Activated CD4-positive, alpha-beta T cell treated with anti-CD3 and anti-CD28 coated beads, Interleukin-2, amount 50 U/mL, for 24 hours (primary cell): ENCODE results near the gene RASA3.

Experiments used
- DNase-seq, 2 donors: peaks; one replicate each; pipeline ENCODE4 v3.0.0-alpha.2; 2020; ENCODE audit warnings: low read depth in 1 of 2, low spot score in 1 of 2

Gene RASA3

GRCh38 chr13:113973218-113974164 is 158.9 kb downstream of the RASA3 start, which contains the start of gene C13orf46:
TSS of gene C13orf46 (minus strand) at chr13:113974076. CDS start at chr13:113973997, 79 bp downstream.
- no peak for DNase-seq

DNA sequence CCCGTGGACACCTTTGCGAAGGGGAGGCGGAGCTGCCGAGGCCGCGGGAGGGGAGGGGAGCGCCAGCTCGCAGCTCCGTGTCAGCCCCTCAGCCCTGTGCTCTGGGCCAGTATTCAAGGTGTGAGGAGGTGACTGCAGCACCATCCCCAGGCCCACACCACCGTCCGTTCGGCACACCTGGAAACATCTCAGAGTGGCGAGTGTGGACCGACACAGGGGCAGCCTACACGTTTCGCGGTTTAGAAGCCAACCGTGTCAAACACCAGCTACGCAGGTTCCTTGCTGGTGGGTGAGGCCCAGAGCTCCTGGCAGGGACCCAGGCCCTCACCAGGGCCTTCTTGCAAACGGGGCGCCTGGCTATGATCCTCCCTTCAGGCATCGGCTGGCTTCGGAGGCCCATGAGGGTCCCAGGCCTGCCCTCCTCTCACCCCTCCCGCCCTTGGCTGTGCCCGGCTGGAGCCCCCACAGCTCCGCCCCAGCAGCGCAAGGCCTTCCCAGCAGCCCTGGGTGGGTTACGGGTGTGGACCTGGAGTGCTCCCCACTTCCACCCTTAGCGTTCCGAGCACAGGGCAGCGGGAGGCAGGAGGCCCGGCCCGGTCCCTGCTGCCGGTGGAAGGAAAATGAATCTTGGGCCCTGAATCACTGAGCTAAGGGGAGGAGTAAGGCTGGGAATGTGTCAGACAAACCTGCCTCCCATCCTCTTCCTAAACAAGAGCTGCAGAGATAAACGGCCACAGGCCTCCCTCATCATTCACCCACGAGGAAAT is 159.8 kb downstream of the RASA3 start:
- DNase-seq, result no peak

DNA sequence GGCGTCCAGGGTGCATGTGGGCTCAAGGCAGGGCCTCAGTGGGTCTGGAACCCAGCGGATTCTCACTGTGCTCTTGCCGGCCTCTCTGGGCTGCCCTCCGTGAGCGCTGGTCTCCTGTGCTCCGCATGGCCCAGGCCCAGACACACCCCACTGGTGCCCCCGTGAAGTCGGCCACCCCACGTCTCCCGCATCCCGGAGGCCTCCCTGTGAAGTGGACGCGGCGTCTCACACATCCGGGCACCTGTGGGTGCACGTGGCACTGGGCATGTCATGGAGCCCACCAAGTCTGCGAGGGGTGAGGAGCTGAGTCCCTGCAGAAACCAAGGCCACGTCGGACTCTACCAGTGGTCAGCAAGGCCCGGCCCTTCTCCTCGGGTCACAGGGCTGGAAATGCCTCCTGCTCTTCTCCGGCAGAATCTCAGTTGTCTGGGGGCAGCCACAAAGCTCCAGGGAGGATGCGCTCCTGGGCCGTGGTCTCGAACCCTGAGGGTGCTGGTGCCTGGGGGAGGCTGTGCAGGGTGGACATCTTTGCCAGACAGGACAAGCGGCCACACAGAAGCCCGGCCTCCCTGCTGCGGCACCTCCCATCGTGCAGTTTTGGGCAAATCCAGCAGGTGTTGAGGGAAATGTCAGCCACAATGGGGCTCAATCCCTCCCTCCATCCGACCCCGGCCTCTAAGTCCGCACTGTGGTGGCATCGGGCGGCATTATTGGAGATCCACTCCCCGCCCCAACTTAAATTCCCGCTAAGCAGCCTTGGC is 160.8 kb downstream of the RASA3 start:
- no peak for DNase-seq

DNA sequence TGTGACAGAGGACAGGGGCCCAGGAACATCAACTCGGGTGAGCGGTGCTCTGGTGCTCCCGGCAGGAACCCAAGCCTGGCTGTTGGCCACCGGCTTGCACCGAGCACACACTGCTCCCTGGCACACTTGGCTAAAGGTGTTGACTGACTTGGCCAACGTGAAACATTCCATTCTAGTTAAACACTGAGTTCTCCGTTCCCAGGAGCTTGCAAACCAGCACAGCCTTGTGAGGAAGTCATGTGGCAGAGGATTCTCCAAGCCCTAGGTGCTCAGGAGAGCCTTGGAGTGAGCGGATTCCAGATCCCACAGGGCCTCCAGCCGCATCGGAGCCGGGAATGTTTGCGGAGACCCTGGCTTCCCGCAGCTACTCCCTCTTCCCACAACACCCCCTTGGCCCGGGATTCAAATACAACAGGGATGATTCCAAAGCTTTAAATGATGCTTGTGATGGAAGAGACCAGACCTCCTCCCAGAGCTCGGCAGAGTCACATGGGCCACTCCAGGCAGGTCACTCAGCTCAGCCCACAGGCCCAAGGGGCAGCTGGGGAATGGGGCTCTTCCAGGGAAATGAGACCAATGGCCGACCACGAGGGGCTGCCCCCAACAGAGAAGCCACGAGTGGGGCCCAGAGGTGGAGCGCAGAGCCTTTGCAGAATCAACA is 161.5 kb downstream of the RASA3 start:
- DNase-seq, result no peak

DNA sequence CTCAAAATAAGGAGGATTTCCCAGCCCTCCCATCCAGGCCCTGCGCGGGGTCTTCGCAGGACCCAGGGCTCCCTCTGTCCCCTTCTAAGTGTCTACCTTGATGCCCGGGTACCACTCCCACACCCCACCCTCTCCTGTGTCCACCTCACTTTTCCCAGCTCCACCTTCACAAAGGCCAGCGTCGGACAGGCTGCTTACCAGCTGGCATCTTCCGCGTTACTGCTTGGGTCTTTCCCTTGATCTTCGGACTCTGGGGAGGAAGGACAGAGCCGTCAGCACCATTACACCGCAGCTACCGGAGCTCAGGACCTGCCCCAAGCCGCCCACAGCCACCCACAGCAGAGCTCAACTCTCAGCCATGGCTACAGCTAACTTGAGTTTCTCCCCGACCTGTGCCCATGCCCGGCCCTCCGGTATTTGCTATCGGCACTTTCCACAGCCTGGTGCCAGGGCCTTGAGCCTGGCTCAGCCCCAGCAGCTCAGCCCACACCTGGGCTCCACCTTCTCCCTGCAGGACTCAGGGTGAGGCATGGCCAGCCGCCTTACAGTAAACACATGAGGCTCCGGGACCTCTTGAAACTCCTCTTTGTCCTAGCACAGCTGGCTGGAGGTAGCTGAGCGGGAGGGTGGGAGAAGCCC is 162.3 kb downstream of the RASA3 start:
- DNase-seq, result no peak

DNA sequence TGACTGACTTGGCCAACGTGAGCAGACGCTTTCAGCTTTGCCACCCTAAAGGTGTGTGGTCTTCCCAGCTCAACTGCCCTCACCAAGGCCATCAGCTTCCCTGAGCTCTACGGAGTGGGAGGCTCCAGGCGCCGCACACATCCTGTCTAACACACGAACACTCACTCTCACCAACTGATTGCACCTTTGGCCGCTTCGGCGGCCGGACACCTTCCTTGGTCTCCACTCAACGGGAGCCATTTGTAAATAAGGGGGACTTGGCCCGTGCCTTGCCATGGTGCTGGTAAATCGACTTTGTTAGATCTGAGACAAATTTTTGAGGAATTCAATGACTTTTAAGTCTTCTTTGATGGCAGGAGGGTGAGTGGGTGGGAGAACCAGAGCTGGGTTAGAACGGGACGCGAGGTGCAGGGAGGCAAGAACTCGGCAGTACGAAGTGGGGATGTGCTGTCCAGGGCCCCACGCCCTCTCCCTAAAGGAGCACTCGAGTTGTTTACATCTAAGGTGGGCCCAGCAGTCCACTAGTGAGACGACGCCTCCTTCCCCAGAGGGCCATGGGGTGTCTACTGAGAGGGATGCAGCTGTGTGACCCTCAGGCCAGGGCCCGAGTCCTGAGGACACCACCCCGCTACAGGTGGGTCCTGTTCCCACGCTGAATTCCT is 163.0 kb downstream of the RASA3 start:
- no peak for DNase-seq

DNA sequence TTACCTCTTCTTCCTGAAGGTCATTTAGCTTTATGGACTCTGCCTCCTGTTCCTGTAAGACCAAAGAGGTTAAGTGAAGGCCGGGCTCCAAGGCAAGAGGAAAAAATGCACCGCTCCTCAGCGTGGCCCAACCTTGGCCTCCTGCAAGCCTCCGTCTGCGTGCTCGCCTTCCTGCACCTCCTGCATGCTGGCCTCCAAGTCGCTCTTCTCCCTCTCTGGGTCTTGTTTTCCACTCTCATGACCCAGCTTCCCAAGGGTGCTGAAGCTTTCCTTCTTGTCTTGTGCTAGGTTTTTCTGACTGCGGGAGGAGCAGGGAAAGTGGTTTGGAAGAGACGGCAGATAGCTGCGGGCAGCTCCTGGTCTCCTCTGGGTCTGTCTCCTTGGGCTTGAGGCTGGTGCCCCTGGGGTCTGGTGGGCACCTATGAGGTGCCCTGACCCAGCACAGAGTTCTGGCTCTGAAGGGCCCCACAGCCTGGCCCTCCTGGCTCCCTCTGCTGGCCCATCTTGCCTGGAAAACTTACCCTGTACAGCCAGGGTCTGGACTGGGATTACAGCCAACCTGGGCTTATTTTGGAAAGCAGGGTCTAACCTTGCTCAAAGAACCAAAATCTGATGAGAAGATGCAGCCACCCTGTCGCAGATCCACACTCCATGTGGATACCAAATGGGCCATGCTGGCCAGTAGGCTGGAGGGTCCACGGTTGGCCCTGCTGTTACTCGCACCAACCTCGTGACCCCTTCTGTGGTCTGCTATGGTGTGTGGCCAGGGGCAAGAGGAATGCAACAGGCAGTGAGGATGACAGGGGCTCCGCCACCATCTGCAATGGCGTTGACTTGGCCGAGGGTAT is 163.7 kb downstream of the RASA3 start:
- no peak for DNase-seq

DNA sequence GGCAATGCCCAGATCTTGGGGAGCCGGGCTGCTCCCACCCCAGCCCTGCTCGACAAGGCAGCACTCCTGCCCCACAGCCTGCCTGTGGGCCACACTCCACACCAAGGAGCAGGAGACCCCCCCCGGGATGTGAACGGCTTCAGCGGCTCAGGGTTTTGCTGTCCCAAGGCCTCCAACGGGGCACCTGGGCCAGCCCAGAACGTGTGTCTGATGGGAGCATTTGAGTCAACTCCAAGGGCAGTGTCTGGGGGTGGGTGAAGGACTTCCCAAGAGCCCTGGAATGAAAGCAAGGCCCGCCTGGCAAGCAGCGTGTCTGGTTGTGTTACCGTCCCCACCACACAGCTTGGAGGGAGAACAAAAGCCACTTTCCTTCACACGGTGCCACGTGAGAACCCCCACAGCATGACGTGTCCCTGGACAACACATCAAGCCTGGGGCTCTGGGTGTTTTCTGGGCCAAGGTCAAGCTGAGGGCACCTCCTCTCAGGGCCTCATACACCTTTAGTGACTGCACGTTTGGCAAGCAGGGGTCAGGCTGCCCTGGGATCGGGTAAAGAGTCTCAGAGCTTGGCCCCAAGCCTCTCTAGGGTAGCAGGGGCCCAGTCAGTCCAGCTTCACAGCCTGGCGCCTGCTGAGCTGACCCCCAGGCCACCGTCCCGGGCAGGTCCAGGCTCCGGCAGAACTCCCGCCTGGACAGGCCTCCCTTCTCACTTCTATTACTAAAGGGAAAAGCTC is 164.5 kb downstream of the RASA3 start:
- no peak for DNase-seq

DNA sequence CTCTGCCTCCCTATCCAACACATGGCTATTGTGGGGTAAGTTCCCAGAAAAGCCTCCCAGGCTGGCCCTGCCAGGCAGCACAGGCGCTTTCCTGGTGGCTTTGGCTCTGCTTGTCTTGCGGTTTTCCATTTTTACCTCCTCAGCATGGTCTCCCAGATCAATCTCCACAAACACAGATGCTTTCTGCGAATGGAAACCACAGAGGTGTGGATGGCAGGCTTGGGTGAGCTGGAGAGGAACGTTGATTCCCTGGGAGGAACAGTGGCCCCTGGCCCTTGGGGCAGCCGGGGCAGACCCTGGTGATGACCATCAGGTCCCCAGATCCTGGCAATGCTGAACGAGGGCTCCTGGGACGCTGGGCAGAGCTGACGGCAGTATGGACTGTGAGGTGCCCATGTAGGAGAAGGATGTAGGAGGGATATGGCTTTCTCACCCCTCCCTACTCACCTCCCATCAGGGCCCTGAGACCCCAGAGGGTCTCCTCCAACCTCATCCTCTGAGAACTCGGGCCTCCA is 165.2 kb downstream of the RASA3 start:
- no peak for DNase-seq

DNA sequence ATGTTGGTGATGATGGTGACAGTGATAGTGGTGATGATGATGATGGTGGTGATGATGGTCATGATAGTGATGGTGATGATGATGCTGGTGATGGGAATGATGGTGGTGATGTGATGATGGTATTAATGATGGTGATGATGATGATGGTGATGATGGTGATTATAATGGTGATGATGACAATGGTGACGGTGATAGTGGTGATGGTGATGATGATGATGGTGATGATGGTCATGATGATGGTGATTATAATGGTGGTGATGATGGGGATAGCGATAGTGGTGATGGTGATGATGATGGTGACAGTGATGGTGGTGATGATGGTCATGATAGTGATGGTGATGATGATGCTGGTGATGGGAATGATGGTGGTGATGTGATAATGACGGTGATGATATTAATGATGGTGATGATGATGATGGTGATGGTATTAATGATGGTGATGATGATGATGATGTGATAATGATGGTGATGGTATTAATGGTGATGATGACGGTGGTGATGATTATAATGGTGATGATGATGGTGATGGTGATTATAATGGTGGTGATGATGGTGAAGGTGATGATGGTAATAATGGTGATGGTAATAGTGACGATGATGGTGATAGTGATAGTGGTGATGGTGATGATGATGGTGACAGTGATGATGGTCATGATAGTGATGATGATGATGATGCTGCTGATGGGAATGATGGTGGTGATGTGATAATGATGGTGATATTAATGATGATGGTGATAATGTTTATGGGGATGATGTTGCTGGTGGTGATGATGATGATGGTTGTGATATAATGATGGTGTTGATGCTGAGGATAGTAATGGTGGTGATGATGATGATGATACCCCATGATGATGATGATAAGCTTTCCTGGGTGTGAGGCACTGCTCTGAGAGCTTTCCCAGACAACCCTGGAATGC is 166.2 kb downstream of the RASA3 start:
- DNase-seq, result no peak

- DNase-seq, result no peak
These were observed 167.0 kb downstream of the RASA3 start for GRCh38 chr13:113965383-113965874.

- DNase-seq, result no peak
These were observed 168.0 kb downstream of the RASA3 start for GRCh38 chr13:113964251-113964995.

DNA sequence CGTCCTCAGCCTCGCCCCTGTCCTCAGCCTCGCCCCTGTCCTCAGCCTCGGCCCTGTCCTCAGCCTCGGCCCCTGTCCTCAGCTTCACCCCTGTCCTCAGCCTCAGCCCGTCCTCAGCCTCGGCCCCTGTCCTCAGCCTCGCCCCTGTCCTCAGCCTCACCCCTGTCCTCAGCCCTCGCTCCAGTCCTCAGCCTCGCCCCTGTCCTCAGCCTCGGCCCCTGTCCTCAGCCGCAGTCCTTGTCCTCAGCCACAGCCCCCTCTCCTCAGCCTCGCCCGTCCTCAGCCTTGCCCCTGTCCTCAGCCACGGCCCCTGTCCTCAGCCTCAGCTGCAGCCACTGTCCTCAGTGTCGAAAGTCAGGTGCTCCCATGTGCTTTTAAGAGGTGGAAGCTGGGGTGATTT is 169.0 kb downstream of the RASA3 start:
- DNase-seq, result no peak

GRCh38 chr13:113962975-113963374 is 169.4 kb downstream of the RASA3 start:
- DNase-seq, result no peak

DNA sequence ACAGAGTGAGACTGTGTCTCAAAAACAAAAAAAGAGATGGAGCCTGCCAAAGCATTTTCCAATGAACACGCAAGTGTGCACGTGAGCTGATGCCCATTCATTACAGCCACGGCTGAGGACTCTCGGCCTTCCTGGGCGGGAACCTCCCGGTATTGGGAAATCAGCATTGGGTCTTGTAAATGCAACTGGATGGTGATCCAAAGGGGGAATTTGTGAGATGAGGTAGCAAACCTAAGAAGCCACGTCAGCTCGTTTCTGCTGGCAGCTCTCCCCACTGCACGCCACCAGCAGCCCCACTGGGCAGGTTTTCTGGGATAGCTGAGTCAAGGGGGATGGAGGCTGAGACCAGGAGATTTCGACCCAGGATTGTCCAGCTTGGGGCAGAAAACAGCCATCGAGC is 170.0 kb downstream of the RASA3 start:
- DNase-seq, result no peak
